Stimulated activated CD4-positive, alpha-beta T cell treated with anti-CD3 and anti-CD28 coated beads, Interleukin-2, amount 100 ng/mL, for 4 hours (primary cell): ENCODE results near the gene CTNNA1.
"Not testable (repeated sequence)": the region's sequence is repeated elsewhere in the genome, so short reads cannot be mapped to it uniquely, and the experiment has no call there.

ENCODE experiments used
- DNase-seq: peaks from one replicate; pipeline ENCODE4 v3.0.0-alpha.2; 2020; ENCODE audit warnings: low read depth

The CTNNA1 gene

GRCh38 chr5:138725153-138725817 is 27.9 kb upstream of the CTNNA1 start:
- DNase-seq: no peak

DNA sequence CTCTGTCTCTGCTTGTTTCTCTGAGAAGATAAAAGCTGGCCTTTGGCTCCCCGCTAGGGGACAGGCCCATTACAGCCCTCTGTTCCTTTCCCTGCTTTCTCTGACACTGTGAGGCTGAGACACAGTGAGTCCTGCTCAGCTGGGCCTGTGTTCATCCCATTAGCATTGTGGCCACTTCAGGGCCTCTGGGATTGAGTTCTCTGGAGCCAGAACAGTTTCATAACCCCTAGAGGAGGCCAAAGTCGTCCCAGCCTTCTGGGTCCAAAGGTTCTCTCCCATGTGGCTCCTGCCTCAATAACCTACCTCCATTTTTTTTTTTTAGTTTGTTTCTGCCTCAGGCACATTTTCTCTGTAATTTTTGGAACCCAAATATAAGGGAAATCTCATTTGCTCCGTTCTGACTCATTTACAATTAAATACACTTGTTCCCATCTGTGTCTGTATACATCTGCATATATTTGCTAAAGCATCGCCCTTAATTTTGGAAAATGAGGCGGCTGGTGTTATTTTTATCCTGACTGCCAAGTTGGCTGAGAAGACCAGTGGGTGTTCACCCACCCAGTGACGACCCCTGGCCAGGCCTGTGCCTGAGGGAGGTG is 27.3 kb upstream of the CTNNA1 start:
- no peak for DNase-seq

GRCh38 chr5:138726848-138727247 is 26.4 kb upstream of the CTNNA1 start:
- DNase-seq: peak; percentile 13

- not testable (repeated sequence) for DNase-seq
Observed at GRCh38 chr5:138730496-138730895, 22.7 kb upstream of the CTNNA1 start.

DNA sequence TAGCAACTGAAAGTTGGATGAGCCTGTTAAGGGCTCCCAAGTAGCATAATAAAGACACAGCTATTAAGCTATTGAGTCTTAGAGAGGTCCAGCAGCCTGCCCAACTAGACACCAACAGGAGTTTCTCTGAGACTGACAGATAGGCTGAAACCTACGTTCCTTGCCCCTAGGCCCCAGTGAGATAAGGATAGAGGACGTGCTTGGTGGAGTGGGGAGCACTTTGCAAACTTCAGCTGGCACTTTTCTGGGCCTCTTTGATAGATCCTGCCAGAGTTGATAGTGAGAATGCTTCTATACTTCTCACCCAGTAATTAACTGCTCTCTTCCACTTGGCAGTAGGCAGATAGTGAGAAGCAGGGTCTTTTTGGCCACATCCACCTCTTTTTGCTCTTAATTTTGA is 20.8 kb upstream of the CTNNA1 start:
- no peak for DNase-seq

DNA sequence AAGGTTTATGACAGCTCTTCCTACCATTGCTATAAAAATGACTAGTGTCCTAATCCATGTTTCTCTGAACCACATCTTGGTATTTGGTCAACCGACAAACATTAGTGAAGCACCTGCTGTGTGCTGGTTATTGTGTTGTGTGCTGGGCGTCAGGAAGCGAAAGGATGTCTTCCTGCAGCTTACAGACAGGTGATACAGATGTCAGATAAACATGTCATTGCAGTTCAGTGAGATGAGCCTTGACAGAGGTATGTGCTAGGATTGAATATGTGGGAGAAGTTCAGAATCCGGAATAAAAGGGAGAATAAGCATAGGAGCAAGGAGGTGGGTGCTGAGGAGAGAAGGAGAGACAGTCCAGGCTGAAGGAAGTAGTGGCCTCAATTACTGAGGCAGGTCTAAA is 20.3 kb upstream of the CTNNA1 start:
- DNase-seq: no peak

DNA sequence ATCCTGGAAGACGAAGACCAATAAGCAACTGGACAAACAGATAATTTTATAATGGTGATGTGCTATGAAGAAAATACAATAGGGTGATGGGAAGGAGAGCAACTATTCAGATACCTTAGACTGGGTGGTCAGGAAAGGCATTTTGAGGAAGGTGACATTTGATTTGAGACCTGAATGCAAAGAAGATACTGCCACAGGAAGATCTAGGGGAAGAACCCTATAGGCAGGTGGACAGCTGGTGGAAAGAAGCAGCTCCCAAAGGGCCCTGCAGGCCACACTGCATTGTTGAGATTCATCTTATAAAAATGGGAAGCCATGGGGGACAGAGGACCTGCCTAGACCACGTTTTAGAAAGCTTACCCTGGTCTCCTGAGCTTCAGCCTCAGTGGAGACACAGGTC is 19.7 kb upstream of the CTNNA1 start:
- no peak for DNase-seq

GRCh38 chr5:138736293-138736692 is 16.9 kb upstream of the CTNNA1 start:
- no peak for DNase-seq

- DNase-seq: no peak
Observed at GRCh38 chr5:138737494-138738265, 15.5 kb upstream of the CTNNA1 start.

DNA sequence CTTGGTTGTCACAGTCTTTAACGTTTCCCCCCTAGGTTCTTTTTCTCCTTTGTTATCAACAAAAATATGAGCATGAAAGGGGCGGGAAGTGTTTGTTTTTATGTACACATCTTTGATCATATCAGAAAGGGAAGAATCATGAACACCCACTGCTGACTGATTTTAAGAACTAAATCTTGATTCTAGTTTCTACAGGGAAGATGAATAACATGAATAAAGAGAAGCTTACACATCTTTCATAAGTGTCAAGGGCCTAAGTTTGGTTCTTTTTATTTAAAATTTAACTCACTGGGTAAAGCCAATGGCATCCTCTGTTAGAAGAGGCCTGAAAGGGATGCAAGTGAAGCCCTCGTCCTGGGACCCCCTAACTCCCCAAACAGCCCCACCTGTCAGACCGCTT is 14.8 kb upstream of the CTNNA1 start:
- DNase-seq: no peak

- DNase-seq: no peak
Observed at GRCh38 chr5:138739938-138740337, 13.3 kb upstream of the CTNNA1 start.

GRCh38 chr5:138743484-138743883 is 9.7 kb upstream of the CTNNA1 start:
- DNase-seq: no peak

DNA sequence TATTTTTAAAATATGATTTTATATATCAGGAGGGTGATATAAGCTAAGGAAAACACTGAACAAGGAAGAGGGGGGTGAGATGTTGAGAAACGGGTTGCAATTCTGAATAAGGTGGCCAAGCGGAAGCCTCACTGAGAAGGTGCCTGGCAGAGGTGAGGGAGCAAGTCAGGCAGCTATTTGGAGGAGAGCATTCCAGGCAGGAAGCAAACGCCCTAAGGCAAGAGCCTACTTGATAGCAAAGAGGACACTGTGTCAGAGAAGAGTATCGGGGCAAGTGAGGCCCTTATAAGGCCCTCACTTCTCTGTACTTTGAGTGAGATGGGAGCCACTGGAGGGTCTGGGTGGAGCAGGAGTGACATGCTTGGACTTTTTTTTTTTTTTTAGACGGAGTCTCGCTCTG is 8.0 kb upstream of the CTNNA1 start:
- DNase-seq: no peak

DNA sequence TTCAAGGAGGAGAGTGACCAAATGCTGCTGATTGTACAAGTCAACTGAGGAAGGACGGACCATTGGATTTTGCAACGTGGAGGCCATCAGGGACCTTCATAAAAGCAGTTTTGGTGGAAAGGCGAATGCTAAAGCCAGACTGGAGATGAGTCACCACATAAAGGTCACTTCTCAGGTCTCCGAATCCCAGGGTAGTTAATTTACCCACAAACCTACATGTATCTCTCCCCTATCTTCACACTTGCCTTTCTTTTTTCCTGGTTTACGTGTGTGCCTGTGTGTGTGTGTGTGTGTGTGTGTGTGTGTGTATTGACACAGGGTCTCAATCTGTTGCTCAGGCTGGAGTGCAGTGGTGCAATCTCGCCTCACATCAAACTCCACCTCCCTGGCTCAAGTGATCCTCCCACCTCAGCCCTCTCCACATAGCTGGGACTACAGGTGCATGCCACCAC is 4.6 kb upstream of the CTNNA1 start:
- no peak for DNase-seq

GRCh38 chr5:138751344-138751743 is 1.9 kb upstream of the CTNNA1 start:
- DNase-seq: not testable (repeated sequence)

DNA sequence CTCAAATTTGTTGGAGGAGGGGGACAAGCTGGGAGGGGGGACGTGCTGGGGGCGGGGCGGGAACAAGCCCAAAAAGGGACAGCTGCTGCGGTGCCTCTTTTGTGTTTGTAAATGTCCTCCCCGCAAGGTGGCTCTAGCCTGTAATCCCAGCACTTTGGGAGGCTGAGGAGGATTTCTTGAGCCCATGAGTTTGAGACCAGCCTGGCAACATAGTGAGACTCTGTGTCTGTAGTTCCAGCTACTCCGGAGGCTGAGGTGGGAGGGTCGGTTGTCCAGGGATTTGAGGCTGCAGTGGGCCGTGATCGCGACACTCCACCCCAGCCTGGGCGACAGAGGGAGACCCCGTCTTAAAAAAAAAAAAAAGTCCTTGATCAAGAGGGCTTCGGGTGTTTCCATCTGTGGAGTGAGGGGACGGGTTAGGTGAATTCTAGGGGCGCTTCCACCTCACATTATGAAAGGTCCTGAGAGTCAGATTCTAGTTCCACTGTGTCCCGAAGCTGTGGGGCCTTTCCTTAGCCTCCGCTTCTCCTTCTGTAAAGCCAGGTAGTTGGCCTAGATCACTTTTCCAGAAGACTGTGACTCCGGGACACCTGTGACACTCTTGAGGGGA is 779 bp upstream of the CTNNA1 start:
- no peak for DNase-seq

DNA sequence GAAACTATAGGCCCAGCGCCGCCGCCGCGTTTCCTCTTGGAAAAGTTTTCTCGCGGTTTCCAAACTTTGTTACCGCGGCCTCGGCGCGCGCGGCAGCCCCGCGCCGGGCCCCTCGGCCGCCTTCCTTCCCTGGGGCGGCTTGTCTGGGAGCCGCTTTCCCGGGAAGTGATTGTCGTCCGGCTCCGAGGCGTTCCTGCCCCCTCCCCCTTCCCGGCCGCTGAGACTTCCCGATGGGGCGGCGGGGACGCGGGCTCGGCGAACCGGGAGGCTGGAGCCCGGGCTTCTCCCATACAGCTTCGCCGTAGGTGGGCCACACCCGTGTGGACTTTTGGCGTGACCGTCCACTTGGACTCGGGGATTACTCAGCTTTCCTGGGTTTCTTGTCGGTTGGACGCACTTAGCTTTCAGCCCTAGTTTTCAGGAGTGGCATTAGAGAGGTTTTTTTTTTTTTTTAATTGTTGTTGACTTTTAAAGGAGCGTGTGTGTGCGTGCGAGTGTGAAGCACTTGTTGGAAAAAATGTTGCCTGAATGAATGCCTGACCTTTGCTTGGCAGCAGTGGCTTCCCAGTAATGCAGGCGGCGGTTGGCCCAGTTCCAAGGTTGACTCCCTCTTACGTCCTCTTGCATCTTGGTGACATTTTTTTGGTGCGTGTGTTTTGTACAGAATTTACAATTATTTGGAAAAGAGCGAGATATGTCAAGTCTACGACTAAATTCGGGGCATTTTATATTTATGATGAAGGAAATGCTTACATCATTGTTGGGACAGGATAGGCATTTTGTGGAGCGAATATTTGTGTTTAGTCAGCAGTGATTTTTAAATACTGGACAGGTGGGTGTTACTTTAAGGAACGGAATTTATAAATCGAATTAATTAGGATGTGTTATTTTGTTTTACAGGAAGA is 821 bp downstream of the CTNNA1 start:
- peak; percentile 52 for DNase-seq

GRCh38 chr5:138754699-138755057 is 1.5 kb downstream of the CTNNA1 start:
- DNase-seq: no peak

DNA sequence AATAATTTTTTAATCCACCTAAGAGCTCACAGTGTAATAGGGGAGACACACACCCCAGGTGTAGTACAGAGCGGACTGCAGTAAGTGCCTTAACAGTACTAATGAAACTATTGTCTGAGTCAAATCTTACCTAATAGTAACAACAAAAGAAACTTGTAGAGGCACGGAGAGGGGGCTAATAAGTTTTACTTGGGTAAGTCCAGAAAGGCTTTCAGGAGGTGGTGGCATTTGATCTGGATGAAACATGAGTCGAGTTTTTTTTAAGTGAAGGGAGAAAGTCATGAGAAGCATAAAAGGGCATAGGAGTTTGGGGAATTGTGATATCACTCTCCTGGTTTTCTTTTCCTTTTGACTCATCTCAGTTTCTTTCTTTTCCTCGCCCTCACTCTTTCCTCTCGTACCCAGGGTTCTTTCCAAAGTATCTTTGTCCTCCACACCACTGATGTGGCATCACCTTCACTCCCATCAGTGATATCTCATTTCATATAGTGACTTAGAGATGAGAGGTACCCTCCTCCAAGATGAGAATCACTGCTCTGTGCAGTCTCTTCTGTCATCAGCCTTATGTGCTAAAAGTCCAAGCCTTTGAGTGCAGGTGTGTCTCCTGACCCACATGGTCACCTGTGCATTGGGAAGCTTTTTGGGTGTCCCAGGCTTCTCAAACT is 2.0 kb downstream of the CTNNA1 start:
- DNase-seq: no peak

DNA sequence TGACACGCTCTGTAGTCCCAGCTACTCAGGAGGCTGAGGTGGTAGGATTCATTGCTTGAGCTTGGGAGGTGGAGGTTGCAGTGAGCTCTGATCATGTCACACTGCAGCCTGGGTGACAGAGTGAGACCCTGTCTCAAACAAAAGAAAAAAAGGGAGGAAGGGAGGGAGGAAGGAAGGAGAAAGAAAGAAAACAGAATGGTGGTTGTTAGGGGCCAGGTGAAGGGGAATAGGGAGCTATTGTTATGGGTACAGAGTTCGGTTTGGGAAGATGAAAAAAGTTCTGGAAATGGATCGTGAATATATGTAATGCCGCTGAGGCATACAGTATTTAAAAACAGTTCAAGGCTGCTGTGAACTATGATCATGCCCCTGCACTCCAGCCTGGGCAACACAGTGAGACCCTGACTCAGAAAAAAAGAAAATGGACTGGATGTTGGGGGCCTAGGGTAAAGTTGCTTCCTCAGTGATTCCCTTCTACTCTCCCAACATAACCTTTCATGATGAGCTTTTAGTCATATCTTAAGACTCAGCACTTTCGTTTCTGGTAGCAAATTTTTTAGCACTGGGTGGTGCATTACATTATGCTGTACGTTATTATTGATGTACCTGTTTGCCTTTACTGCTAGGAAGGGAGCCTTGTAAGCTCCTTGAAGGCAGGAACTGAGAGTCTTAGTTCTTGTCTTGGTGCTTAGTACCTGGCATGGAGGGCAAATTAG is 4.0 kb downstream of the CTNNA1 start:
- no peak for DNase-seq
